Karpas-422 (cell line): ENCODE measurements around the gene HTT. TPM values are rescaled to one million over a fixed set of nuclear protein-coding genes. Genes with fewer than 3 reads are reported as not detected.

Experiments used
- DNase-seq: peaks from one replicate; pipeline ENCODE4 v3.0.0-alpha.2; 2015
- H2AFZ ChIP-seq: fragments of 200-600 bp; sonication (generic); 2 replicates; pipeline ENCODE4 v1.6.1; 2014; ENCODE audit warnings: antibody characterized with exemption, low read length, mixed read lengths
- H3K27ac ChIP-seq: fragments of 200-600 bp; sonication (generic); 2 replicates; pipeline ENCODE4 v1.5.1; 2014; ENCODE audit warnings: mild to moderate bottlenecking, low read length, moderate library complexity
- H3K27me3 ChIP-seq: fragments of 200-600 bp; sonication (generic); 2 replicates; pipeline ENCODE4 v1.6.1; 2014; ENCODE audit warnings: low read length, mixed read lengths
- H3K36me3 ChIP-seq: fragments of 200-600 bp; sonication (generic); 2 replicates; pipeline ENCODE4 v1.6.1; 2014; ENCODE audit warnings: low read length, mixed read lengths; ENCODE audit not compliant: insufficient read depth
- H3K4me1 ChIP-seq: fragments of 200-600 bp; sonication (generic); 2 replicates; pipeline ENCODE4 v1.6.1; 2014; ENCODE audit warnings: mild to moderate bottlenecking, low read length, mixed read lengths
- H3K4me2 ChIP-seq: fragments of 200-600 bp; sonication (generic); 2 replicates; pipeline ENCODE4 v1.6.1; 2014; ENCODE audit warnings: low read length, low read depth, mild to moderate bottlenecking; ENCODE audit not compliant: poor library complexity, severe bottlenecking
- H3K4me3 ChIP-seq: fragments of 200-600 bp; sonication (generic); 2 replicates; pipeline ENCODE4 v1.5.1; 2014; ENCODE audit warnings: mild to moderate bottlenecking, antibody characterized with exemption, low read length, mixed read lengths
- H3K79me2 ChIP-seq: fragments of 200-600 bp; sonication (generic); 2 replicates; pipeline ENCODE4 v1.6.1; 2014; ENCODE audit warnings: mild to moderate bottlenecking, low read length, mixed read lengths
- H3K9ac ChIP-seq: fragments of 200-600 bp; sonication (generic); 2 replicates; pipeline ENCODE4 v1.6.0; 2014; ENCODE audit warnings: low read length
- H3K9me2 ChIP-seq: fragments of 200-600 bp; sonication (generic), shearing (Covaris generic); replicated peaks from 2 replicates; pipeline ENCODE4 v1.6.0; 2014; ENCODE audit warnings: mild to moderate bottlenecking, low read length, moderate library complexity; ENCODE audit not compliant: insufficient read depth
- H3K9me3 ChIP-seq: fragments of 300-700, 200-600 bp; sonication (generic); 2 replicates; pipeline ENCODE4 v1.6.1; 2014; ENCODE audit warnings: low read length, mixed read lengths
- H4K20me1 ChIP-seq: fragments of 200-600 bp; sonication (generic); 2 replicates; pipeline ENCODE4 v1.6.1; 2014; ENCODE audit warnings: mild to moderate bottlenecking, antibody characterized with exemption, low read length, low read depth; ENCODE audit not compliant: insufficient read depth
- total RNA-seq: library from RNA; depleted of rRNA; stranded (reverse); fragments of >200 nt; shearing (Covaris generic); gene quantifications from 2 replicates; pipeline ENCODE4 v1.2.3, GENCODE V29; 2014; ENCODE audit warnings: low replicate concordance

Gene HTT
- total RNA-seq, 1 experiment from 2014 or later = 24.8 TPM

DNA sequence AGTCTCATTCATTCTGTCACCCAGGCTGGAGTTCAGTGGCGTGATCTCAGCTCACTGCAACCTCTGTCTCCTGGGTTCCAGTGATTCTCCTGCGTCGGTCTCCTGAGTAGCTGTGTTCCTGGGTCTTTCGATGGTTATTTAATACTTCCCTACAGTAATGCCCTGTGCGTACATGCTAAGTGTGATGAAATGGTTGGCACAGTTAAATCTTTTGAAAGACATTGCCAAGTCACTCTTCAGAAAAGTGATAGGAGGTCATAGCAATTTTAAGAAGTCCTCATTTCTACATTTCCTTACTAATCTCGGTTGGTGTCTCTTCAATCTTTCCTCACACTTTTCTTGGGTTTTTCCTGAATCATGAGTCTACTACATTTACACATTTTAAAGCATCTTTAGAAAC lies 14.5 kb upstream of the HTT start:
- H3K4me1 ChIP-seq = no peaks in the 10 kb centered on the region
- H3K4me3 ChIP-seq = no peak overlapping the region
- peaks cover 9% of the 10 kb centered on the region; the same call in 1 of the 2 replicates for H3K9me3 ChIP-seq
- H3K27me3 ChIP-seq = no peaks in the 10 kb centered on the region
- no peaks in the 10 kb centered on the region for H3K36me3 ChIP-seq
- H3K9me2 ChIP-seq = no peaks in the 10 kb centered on the region
- H3K79me2 ChIP-seq = no peaks in the 10 kb centered on the region
- no peak overlapping the region for H3K9ac ChIP-seq
- H4K20me1 ChIP-seq = no peaks in the 10 kb centered on the region
- no peak overlapping the region for H3K4me2 ChIP-seq
- DNase-seq = no peak
- H2AFZ ChIP-seq = no peak overlapping the region
- H3K27ac ChIP-seq = no peak overlapping the region

DNA sequence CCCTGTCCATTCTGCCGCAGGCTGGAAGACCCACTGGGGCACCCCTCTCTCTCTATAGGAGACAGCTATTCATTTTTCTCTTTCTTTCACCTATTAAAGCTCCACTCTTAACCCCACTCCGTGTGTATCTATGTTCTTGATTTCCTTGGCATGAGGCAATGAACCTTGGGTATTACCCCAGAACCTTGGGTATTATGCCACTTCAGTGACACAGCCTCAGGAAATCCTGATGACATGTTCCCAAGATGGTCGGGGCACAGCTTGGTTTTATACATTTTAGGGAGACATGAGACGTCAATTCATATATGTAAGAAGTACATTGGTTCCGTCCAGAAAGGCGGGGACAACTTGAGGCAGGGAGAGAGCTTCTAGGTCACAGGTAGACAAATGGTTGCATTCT lies 13.5 kb upstream of the HTT start:
- Histone ChIP-seq H3K4me1 (no peaks in the 10 kb centered on the region), H3K9me2 (no peaks in the 10 kb centered on the region), H3K9me3 (peaks cover 4% of the 10 kb centered on the region; the same call in 1 of the 2 replicates), H4K20me1 (no peaks in the 10 kb centered on the region), H3K79me2 (no peaks in the 10 kb centered on the region), H3K4me3 (no peak overlapping the region), H3K9ac (no peak overlapping the region), H3K27me3 (no peaks in the 10 kb centered on the region), H3K4me2 (no peak overlapping the region), H2AFZ (no peak overlapping the region), H3K36me3 (no peaks in the 10 kb centered on the region), H3K27ac (no peak overlapping the region)
- no peak for DNase-seq

GRCh38 chr4:3062471-3062870 lies 12.0 kb upstream of the HTT start:
- Histone ChIP-seq H3K27ac (no peak overlapping the region), H3K9me2 (no peaks in the 10 kb centered on the region), H3K4me3 (no peak overlapping the region), H3K9me3 (peaks cover 4% of the 10 kb centered on the region; the same call in 1 of the 2 replicates), H2AFZ (no peak overlapping the region), H4K20me1 (no peaks in the 10 kb centered on the region), H3K4me2 (no peak overlapping the region), H3K27me3 (no peaks in the 10 kb centered on the region), H3K9ac (no peak overlapping the region), H3K4me1 (no peaks in the 10 kb centered on the region), H3K36me3 (no peaks in the 10 kb centered on the region), H3K79me2 (no peaks in the 10 kb centered on the region)
- no peak for DNase-seq

DNA sequence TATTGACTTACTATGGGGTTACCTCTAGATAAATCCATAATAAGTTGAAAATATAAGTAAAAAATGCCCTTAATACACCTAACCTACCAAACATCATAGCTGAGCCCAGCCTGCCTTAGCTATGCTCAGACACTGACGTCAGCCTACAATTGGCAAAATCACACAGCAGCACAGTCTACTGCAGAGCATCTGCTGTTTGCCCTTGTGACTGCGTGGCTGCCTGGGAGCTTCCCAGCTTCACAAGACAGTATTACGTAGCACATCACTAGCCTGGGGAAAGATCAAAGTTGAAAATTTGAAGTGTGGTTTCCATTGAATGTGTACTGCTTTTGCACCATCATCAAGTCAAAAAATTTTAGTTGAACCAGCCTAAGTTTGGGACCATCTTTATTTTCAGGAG lies 8.9 kb upstream of the HTT start:
- Histone ChIP-seq H2AFZ (no peak overlapping the region), H3K4me3 (no peak overlapping the region), H3K79me2 (no peaks in the 10 kb centered on the region), H3K4me1 (no peaks in the 10 kb centered on the region), H3K9me3 (peaks cover 4% of the 10 kb centered on the region; the same call in 1 of the 2 replicates), H3K9ac (no peak overlapping the region), H3K36me3 (no peaks in the 10 kb centered on the region), H3K9me2 (no peaks in the 10 kb centered on the region), H4K20me1 (no peaks in the 10 kb centered on the region), H3K27me3 (no peaks in the 10 kb centered on the region), H3K27ac (no peak overlapping the region), H3K4me2 (no peak overlapping the region)
- DNase-seq = no peak

DNA sequence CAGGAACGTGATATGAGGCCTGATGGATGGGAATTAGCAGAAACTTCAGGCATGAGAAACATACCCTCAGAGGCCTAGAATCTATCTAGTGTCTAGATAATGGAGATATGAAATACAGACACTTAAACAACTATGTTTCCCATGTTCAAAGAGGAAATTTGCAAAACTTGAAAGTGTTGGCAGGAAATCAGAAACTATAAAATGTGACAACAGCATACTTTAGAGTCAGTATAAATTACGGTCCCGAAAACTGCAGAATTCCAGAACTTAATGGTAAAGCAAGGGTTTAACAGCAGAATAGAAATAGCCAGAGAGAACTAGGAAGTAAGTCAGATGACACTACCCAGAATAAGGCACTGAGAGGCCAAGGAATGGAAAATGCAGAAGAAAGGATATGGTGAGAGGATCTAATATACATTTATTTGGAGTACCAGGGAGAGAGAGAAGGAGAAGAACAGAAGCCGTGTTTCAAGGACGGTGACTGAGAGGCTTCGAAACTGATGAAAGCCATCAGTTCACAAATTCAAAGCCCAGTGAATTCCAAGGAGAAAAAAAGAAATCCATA lies 7.6 kb upstream of the HTT start:
- Histone ChIP-seq H3K9me3 (peaks cover 4% of the 10 kb centered on the region; the same call in 1 of the 2 replicates), H3K9ac (no peak overlapping the region), H3K79me2 (no peaks in the 10 kb centered on the region), H3K9me2 (no peaks in the 10 kb centered on the region), H3K36me3 (no peaks in the 10 kb centered on the region), H3K27ac (no peak overlapping the region), H2AFZ (no peak overlapping the region), H3K4me3 (no peak overlapping the region), H4K20me1 (no peaks in the 10 kb centered on the region), H3K27me3 (no peaks in the 10 kb centered on the region), H3K4me1 (no peaks in the 10 kb centered on the region), H3K4me2 (no peak overlapping the region)
- no peak for DNase-seq

DNA sequence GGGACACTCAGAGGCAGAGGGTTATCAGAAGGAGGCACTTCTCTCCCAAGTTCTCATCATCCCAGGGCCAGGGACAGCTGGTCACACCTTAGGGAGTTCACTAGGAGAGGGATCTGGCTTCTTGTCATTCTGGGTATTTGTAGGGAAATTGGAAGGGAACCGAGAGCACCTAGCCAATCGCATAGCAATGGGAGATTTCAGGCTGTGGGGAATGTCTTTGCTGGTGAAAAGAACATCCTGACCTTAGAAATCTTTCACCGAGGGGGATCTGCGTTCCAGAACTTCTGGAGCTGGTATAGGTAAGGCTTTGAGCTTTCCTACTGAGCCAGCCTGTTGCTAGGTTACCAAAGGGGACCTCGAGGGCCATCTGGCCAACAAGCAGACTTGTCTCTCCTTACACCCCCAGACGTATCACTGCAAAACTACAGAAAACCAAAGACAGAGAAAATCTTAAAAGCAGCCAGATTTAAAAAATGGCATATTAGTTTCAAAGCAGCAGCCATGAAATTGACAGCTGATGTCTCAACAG lies 6.9 kb upstream of the HTT start:
- no peak for DNase-seq
- H3K9me3 ChIP-seq = peaks cover 4% of the 10 kb centered on the region; the same call in 1 of the 2 replicates
- H3K4me1 ChIP-seq = no peaks in the 10 kb centered on the region
- no peaks in the 10 kb centered on the region for H3K79me2 ChIP-seq
- no peak overlapping the region for H3K4me3 ChIP-seq
- no peak overlapping the region for H3K27ac ChIP-seq
- H3K27me3 ChIP-seq = no peaks in the 10 kb centered on the region
- H2AFZ ChIP-seq = no peak overlapping the region
- H3K9me2 ChIP-seq = no peaks in the 10 kb centered on the region
- H4K20me1 ChIP-seq = no peaks in the 10 kb centered on the region
- no peak overlapping the region for H3K9ac ChIP-seq
- H3K36me3 ChIP-seq = no peaks in the 10 kb centered on the region
- H3K4me2 ChIP-seq = no peak overlapping the region

DNA sequence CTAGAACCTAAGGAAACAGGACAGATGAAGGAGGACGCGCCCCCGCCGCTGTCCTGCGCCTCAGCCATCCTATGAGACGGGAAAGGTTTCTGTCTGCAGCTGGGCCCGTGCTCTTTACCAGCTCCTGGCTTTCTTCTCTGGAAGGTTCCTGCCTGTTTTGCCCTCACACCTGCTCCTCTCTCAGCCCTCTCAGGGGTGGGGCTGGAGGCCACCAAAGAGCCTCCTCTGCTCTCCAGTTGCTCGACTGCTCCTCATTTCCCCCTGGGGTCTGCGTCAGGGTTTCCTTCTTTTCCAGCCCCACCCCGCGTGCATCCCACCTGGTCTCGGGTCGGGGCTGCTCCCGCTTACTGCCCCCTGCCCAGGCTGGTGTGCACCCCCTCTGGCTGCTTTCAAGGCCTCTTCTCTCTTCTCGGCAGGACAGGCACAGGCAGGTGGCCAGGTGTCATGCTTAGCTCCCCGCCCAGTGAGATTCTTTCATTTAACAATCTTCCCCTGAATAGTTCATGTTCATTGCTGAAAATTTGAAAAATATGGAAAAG lies 4.8 kb upstream of the HTT start:
- H3K79me2 ChIP-seq = no peaks in the 10 kb centered on the region
- no peak overlapping the region for H3K4me3 ChIP-seq
- no peaks in the 10 kb centered on the region for H3K36me3 ChIP-seq
- H3K9ac ChIP-seq = no peak overlapping the region
- no peaks in the 10 kb centered on the region for H3K9me2 ChIP-seq
- H3K4me1 ChIP-seq = peaks cover 8% of the 10 kb centered on the region
- no peaks in the 10 kb centered on the region for H3K27me3 ChIP-seq
- no peak overlapping the region for H3K27ac ChIP-seq
- DNase-seq = no peak
- no peak overlapping the region for H2AFZ ChIP-seq
- peaks cover 1% of the 10 kb centered on the region; the same call in 1 of the 2 replicates for H3K9me3 ChIP-seq
- H4K20me1 ChIP-seq = no peaks in the 10 kb centered on the region
- no peak overlapping the region for H3K4me2 ChIP-seq

DNA sequence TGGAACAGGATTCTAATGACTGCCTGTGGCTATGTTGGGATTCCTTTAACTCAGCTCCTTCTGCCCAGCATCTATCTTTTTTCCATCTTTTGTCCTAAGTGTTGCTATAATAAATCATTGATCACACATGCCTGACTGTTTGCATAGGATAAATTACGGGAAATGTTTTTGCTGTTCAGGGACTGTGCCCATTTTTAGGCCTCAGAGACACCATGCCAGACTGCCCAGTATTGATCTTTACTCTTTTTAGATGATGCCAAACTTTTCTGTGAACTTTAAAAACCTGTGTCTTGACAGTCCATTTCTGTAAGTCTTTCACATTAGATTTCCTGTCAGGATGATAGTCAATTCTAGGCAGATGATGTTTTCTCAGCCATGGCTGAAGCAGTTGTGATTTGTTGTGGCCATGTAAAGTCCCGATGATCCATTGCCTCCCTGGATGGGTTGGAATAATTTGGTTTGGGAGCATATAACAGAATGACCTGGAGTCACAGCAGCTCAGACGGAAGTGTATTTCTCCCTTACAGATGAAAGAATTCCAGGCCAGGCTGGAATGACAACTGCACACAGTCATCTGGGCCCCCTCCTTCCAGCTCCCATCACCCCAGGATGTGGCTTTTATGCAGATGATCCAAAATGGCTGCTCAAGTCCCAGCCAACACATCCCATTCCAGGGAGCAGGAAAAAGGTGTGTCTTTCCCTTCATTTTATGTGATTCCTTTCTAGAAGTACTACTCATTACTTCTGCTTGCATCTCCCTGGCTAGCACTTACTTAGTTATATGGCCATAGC lies 3.6 kb upstream of the HTT start:
- Histone ChIP-seq H3K27ac (no peak overlapping the region), H3K4me2 (no peak overlapping the region), H4K20me1 (peaks cover 8% of the 10 kb centered on the region; the same call in 1 of the 2 replicates), H3K27me3 (no peaks in the 10 kb centered on the region), H3K4me3 (no peak overlapping the region), H3K9me2 (no peaks in the 10 kb centered on the region), H3K9me3 (no peaks in the 10 kb centered on the region), H3K4me1 (peaks cover 10% of the 10 kb centered on the region), H3K9ac (no peak overlapping the region), H2AFZ (no peak overlapping the region), H3K79me2 (peaks cover 10% of the 10 kb centered on the region), H3K36me3 (no peaks in the 10 kb centered on the region)
- DNase-seq = no peak
